CD4-positive, CD25-positive, alpha-beta regulatory T cell (primary cell): ENCODE data around the gene LRP1. TPM values are rescaled to one million over a fixed set of nuclear protein-coding genes. Genes with fewer than 3 reads are reported as not detected.

Experiments used
- ATAC-seq, 2 donors: fragments of 150-1000 bp; cut with Tn5 transposase; one replicate each; pipeline ENCODE4 v1.10.0; 2021; ENCODE audit warnings: low read depth in 2 of 2, moderate number of reproducible peaks in 2 of 2, moderate library complexity in 1 of 2
- DNase-seq, 3 donors: peaks; one replicate each; pipeline versions ENCODE4 v3.0.0 to v3.0.0-alpha.2; 2012 to 2022; ENCODE audit warnings: mixed read lengths in 1 of 3
- H3K27ac ChIP-seq: one replicate; pipeline ENCODE4 v1.7.0; 2013; ENCODE audit warnings: mild to moderate bottlenecking, low read length; ENCODE audit not compliant: insufficient read depth, poor library complexity, severe bottlenecking
- H3K27me3 ChIP-seq: one replicate; pipeline ENCODE4 v1.7.0; 2013; ENCODE audit warnings: low read length; ENCODE audit not compliant: control insufficient read depth, insufficient read depth
- H3K36me3 ChIP-seq: one replicate; pipeline ENCODE4 v1.7.0; 2013; ENCODE audit warnings: mild to moderate bottlenecking, low read length, moderate library complexity; ENCODE audit not compliant: control insufficient read depth, insufficient read depth
- H3K4me1 ChIP-seq: 2 replicates; pipeline ENCODE4 v1.7.0; 2013; ENCODE audit warnings: mild to moderate bottlenecking, low read length; ENCODE audit not compliant: insufficient read depth, control insufficient read depth, poor library complexity, severe bottlenecking
- H3K4me3 ChIP-seq: one replicate; pipeline ENCODE4 v1.7.0; 2013; ENCODE audit warnings: low read depth, mild to moderate bottlenecking, low read length, moderate library complexity
- H3K9me3 ChIP-seq, 2 experiments: 1 replicate in 1 of 2; 2 replicates in 1 of 2; pipeline ENCODE4 v1.7.0; 2013; ENCODE audit warnings: low read length in 2 of 2, mild to moderate bottlenecking in 1 of 2, moderate library complexity in 1 of 2; ENCODE audit not compliant: control insufficient read depth in 2 of 2
- H3K27ac Mint-ChIP-seq, 3 donors: one replicate each; pipeline ENCODE4 v1.8.0; 2020 to 2022; ENCODE audit warnings: mild to moderate bottlenecking in 3 of 3, mixed read lengths in 3 of 3, moderate library complexity in 2 of 3
- H3K27me3 Mint-ChIP-seq: one replicate; pipeline ENCODE4 v1.8.0; 2022; ENCODE audit warnings: mild to moderate bottlenecking, mixed read lengths
- H3K36me3 Mint-ChIP-seq: one replicate; pipeline ENCODE4 v1.8.0; 2020; ENCODE audit warnings: mixed read lengths
- H3K4me1 Mint-ChIP-seq, 4 donors: one replicate each; pipeline ENCODE4 v1.8.0; 2020 to 2022; ENCODE audit warnings: mixed read lengths in 4 of 4, mild to moderate bottlenecking in 1 of 4
- H3K4me3 Mint-ChIP-seq, 4 donors: one replicate each; pipeline ENCODE4 v1.8.0; 2020 to 2022; ENCODE audit warnings: mild to moderate bottlenecking in 4 of 4, mixed read lengths in 4 of 4, moderate library complexity in 3 of 4
- H3K9me3 Mint-ChIP-seq, 7 donors: one replicate each; pipeline ENCODE4 v1.8.0; 2020 to 2022; ENCODE audit warnings: mixed read lengths in 7 of 7, mild to moderate bottlenecking in 3 of 7, moderate library complexity in 2 of 7
- polyA plus RNA-seq, 4 donors: library from polyadenylated mRNA; unstranded; fragments of 300-500 nt; fragmentation: Illumina TruSeq; gene quantifications; one replicate each; pipeline ENCODE4 v1.2.3, GENCODE V29; 2021
- total RNA-seq: library from RNA; stranded (reverse); gene quantifications from one replicate; pipeline ENCODE4 v1.2.3, GENCODE V29; 2022

The LRP1 gene
- total and polyA plus RNA-seq, 5 donors from 2014 or later = 0.13 to 3.9 (median 0.21) TPM; not detected in 1

GRCh38 chr12:57216921-57217879 lies 88.9 kb downstream of the LRP1 start:
- Mint-ChIP-seq H3K36me3 (peaks cover 3% of the 10 kb centered on the region), H3K4me3 (peak overlapping the region; percentile 82 to 90 (median 84)), H3K9me3 (peaks cover 0 to 3% (median 0%) of the 10 kb centered on the region in 7 donors), H3K27me3 (peaks cover 81% of the 10 kb centered on the region), H3K4me1 (peaks cover 4 to 68% (median 39%) of the 10 kb centered on the region in 4 donors), H3K27ac (peak overlapping the region in 1 of 3 donors; percentile 76)
- ATAC-seq (no peak), DNase-seq (peak in 2 of 3 donors; percentile 24 to 30)
- Histone ChIP-seq H3K27me3 (peaks cover 48% of the 10 kb centered on the region), H3K4me3 (no peak overlapping the region), H3K27ac (no peak overlapping the region), H3K9me3 (no peaks in the 10 kb centered on the region), H3K36me3 (no peaks in the 10 kb centered on the region), H3K4me1 (peaks cover 51% of the 10 kb centered on the region)

DNA sequence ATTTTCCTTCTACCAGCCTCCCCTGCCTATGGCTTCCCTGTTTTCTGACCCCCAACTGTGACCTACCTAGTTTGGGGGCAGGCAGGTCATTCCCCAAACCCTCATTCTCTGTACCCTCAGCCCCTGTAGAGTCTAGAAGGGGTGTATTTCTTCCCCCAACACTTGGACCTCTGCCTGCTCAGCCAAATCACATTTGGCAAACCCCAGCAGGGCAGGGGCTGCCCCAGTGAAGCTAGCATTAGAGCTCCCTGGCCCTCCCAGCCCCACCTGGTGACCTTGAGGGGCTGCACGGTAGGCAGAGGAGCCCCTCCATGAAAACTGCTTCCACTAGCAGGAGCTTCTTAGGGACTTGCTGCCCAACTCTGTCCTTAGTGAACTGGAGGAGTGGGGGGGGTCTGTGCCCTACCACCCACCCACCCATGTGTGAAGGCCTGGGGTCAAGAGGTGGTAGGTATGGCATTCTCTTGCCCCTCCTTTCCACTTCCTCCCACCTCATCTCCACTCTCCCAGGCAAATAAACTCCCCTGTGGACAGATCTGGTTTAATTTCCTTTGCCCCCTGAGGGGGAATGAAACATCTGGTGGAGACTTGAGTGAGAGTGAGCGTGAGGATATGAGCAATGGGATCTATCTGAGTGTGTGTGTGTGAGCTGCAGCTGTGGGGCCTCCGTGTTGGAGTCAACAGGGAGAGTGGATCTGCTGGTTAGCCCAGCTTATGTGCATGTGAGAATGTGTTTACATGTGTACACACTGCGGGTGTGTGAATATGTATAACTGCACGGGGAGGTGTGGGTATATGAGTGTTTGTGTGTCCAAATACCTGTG lies 90.0 kb downstream of the LRP1 start:
- Mint-ChIP-seq H3K36me3 (peaks cover 3% of the 10 kb centered on the region), H3K27me3 (peaks cover 85% of the 10 kb centered on the region), H3K9me3 (peaks cover 0 to 3% (median 0%) of the 10 kb centered on the region in 7 donors), H3K4me3 (peak overlapping the region in 3 of 4 donors; percentile 48 to 83 (median 82)), H3K4me1 (peaks cover 4 to 64% (median 38%) of the 10 kb centered on the region in 4 donors), H3K27ac (peak overlapping the region in 1 of 3 donors; percentile 67)
- ATAC-seq (no peak), DNase-seq (no peak)
- Histone ChIP-seq H3K9me3 (no peaks in the 10 kb centered on the region), H3K4me1 (peaks cover 47% of the 10 kb centered on the region), H3K4me3 (no peak overlapping the region), H3K27ac (no peak overlapping the region), H3K27me3 (peaks cover 53% of the 10 kb centered on the region), H3K36me3 (no peaks in the 10 kb centered on the region)

DNA sequence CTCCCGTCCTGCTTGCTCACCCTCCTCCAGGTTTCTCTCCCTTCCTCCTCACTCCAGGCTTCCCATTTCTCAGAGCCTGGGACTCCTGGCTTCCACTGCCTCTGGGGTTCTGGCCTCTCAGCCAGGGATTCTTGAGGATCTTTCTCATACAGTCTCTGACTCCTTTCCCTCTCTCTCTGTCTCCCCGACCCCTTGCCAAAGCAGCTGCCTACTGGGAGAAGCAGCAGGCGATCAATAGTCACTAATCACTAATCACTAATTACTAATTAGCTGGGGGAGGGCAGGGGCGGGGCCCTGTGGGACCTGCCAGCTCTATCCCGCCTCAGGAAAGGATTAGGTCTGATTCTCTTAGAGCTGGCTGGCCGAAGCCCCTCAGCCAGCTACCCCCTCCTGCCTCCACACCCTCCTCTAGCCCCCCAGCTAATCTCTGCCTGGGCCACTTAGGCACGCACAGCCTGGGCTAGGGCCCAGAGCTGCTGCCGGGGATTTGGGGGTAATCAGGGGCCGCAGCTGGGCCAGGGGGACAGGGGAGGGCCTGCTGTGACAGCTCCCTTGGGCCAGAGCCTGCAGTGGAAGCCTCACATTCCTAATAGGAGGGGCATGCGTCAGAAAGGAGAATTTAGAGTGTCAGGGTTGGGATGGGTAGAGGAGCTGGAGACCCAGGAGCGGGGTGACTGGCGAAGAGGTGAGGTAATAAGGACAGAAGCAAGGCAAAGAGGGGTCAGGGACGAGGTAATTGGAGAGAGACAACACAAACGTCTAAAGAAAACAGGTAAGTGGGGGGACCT lies 91.1 kb downstream of the LRP1 start:
- peak overlapping the region in 2 of 4 donors; percentile 41 to 83 for H3K4me3 Mint-ChIP-seq
- ATAC-seq (no peak), DNase-seq (no peak)
- H3K4me1 Mint-ChIP-seq = peaks cover 0 to 56% (median 30%) of the 10 kb centered on the region in 4 donors
- H3K27me3 Mint-ChIP-seq = peaks cover 85% of the 10 kb centered on the region
- Histone ChIP-seq H3K4me3 (no peak overlapping the region), H3K9me3 (no peaks in the 10 kb centered on the region), H3K36me3 (no peaks in the 10 kb centered on the region), H3K4me1 (peaks cover 36% of the 10 kb centered on the region), H3K27me3 (peaks cover 50% of the 10 kb centered on the region), H3K27ac (no peak overlapping the region)
- H3K36me3 Mint-ChIP-seq = peaks cover 3% of the 10 kb centered on the region
- H3K9me3 Mint-ChIP-seq = peaks cover 0 to 3% (median 0%) of the 10 kb centered on the region in 7 donors
- H3K27ac Mint-ChIP-seq = no peak overlapping the region

DNA sequence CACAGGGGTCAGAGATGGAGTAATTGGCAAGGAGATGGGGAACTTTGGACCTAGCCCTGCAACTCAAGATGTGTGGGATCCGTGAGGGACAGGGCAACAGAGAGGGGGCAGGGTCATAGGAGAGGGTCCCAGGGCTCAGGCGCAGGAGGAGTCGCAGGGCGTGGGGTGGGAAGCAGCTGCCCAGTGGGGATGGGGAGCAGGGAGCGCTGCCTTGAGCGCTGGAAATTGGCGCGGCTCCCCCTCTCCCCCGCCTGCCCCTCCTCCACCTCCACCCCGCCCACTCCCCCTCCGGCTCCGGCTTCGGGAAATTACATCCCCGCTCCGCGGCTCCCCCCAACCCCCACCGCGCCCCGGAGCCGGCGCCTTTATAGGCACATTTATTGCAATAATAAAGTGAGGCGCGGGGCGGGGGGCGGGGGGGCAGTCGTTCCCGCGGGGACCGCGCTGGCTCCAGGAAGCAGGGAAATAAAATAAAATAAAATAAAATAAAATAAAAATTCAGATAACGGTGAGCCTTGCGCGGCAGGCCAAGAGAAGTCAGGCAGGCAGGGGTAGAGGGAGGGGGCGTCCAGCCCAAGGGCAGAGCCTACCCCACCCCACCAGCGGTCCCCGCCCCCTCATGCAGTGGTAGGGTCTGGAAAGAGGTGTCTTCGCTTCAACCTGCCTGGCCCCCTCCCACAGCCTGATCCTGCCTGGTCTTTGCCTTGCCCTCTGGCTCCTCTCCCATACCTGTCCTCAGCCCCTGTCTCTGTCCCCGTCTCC lies 91.9 kb downstream of the LRP1 start:
- H3K4me3 ChIP-seq = no peak overlapping the region
- H3K4me3 Mint-ChIP-seq = peak overlapping the region in 2 of 4 donors; percentile 41 to 42
- DNase-seq (no peak), ATAC-seq (no peak)
- peaks cover 0 to 52% (median 28%) of the 10 kb centered on the region in 4 donors for H3K4me1 Mint-ChIP-seq
- H3K27ac Mint-ChIP-seq = no peak overlapping the region
- H3K9me3 ChIP-seq = no peaks in the 10 kb centered on the region
- peaks cover 0 to 3% (median 0%) of the 10 kb centered on the region in 7 donors for H3K9me3 Mint-ChIP-seq
- peaks cover 79% of the 10 kb centered on the region for H3K27me3 Mint-ChIP-seq
- no peak overlapping the region for H3K27ac ChIP-seq
- peaks cover 3% of the 10 kb centered on the region for H3K36me3 Mint-ChIP-seq
- H3K36me3 ChIP-seq = no peaks in the 10 kb centered on the region
- H3K27me3 ChIP-seq = peaks cover 44% of the 10 kb centered on the region
- peaks cover 38% of the 10 kb centered on the region for H3K4me1 ChIP-seq

DNA sequence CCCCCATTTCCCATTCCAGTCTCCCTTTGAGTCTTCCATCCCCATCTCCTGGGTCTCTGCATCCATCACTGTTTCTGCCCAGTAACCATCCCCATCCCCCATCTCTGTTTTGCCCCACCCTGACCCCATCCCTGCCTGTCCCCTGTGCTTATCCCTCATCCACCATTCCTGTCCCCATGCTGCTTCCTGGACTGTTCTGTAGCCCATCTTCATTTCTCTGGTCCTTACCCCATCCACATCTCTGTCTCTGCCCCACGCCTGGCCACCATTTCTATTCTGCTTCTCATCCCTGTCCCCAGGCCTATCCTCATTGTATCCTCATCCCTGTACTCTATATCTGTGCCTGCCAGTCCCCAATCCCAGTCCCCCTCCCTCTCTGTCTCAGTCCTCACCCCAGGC lies 92.5 kb downstream of the LRP1 start:
- Mint-ChIP-seq H3K36me3 (peaks cover 3% of the 10 kb centered on the region), H3K9me3 (peaks cover 0 to 4% (median 0%) of the 10 kb centered on the region in 7 donors), H3K4me1 (peaks cover 0 to 51% (median 23%) of the 10 kb centered on the region in 4 donors), H3K27me3 (peaks cover 73% of the 10 kb centered on the region), H3K27ac (no peak overlapping the region), H3K4me3 (peak overlapping the region in 2 of 4 donors; percentile 11 to 27)
- Histone ChIP-seq H3K27me3 (peaks cover 38% of the 10 kb centered on the region), H3K4me1 (peaks cover 38% of the 10 kb centered on the region), H3K9me3 (no peaks in the 10 kb centered on the region), H3K36me3 (no peaks in the 10 kb centered on the region), H3K4me3 (no peak overlapping the region), H3K27ac (no peak overlapping the region)
- ATAC-seq (no peak), DNase-seq (no peak)

GRCh38 chr12:57221169-57221917 lies 93.1 kb downstream of the LRP1 start:
- Mint-ChIP-seq H3K4me1 (peaks cover 0 to 51% (median 23%) of the 10 kb centered on the region in 4 donors), H3K4me3 (peak overlapping the region in 2 of 4 donors; percentile 11 to 27), H3K9me3 (peaks cover 0 to 4% (median 0%) of the 10 kb centered on the region in 7 donors), H3K27me3 (peaks cover 71% of the 10 kb centered on the region), H3K27ac (no peak overlapping the region), H3K36me3 (peaks cover 3% of the 10 kb centered on the region)
- Histone ChIP-seq H3K27me3 (peaks cover 38% of the 10 kb centered on the region), H3K4me3 (no peak overlapping the region), H3K4me1 (peaks cover 36% of the 10 kb centered on the region), H3K9me3 (no peaks in the 10 kb centered on the region), H3K27ac (no peak overlapping the region), H3K36me3 (no peaks in the 10 kb centered on the region)
- DNase-seq = no peak
- no peak for ATAC-seq
